Right atrium auricular region (tissue), 2 donors: Measurements from ENCODE around the gene HSFX3. TPM values are rescaled to one million over a fixed set of nuclear protein-coding genes. Genes with fewer than 3 reads are reported as not detected.
"Not testable (repeated sequence)": the region's sequence is repeated elsewhere in the genome, so short reads cannot be mapped to it uniquely, and the experiment has no call there.

Source experiments
- DNase-seq: peaks from one replicate; pipeline ENCODE4 v3.0.0-alpha.2; 2019; ENCODE audit warnings: low spot score
- H3K27ac ChIP-seq, 2 donors: fragments of 200-600 bp; sonication (generic); 1 replicate in 1 of 2; 2 replicates in 1 of 2; pipeline ENCODE4 v1.5.1; 2016 to 2019
- H3K27me3 ChIP-seq, 2 donors: fragments of 200-600 bp; sonication (generic); one replicate each; pipeline versions ENCODE4 v1.5.1 to v1.6.0; 2017 to 2019
- H3K36me3 ChIP-seq: fragments of 200-600 bp; sonication (generic); one replicate; pipeline ENCODE4 v1.5.1; 2016
- H3K4me1 ChIP-seq, 2 donors: fragments of 200-600 bp; sonication (generic); one replicate each; pipeline versions ENCODE4 v1.5.1 to v1.6.0; 2017 to 2019
- H3K4me3 ChIP-seq, 2 donors: fragments of 200-600 bp; sonication (generic); 1 replicate in 1 of 2; 2 replicates in 1 of 2; pipeline ENCODE4 v1.5.1; 2017 to 2019; ENCODE audit warnings: mild to moderate bottlenecking in 1 of 2, moderate library complexity in 1 of 2
- H3K9me3 ChIP-seq, 2 donors: fragments of 200-600 bp; sonication (generic); one replicate each; pipeline ENCODE4 v1.5.1; 2019
- CTCF ChIP-seq, 2 donors: fragments of 200-600 bp; sonication (generic); IDR thresholded peaks; one replicate each; pipeline ENCODE4 v1.5.1; 2019; ENCODE audit warnings: antibody characterized with exemption in 2 of 2
- total RNA-seq, 2 donors: library from RNA; depleted of rRNA; stranded (reverse); fragments of >200 nt; gene quantifications; one replicate each; pipeline ENCODE4 v1.1.0, GENCODE V29; 2016

The HSFX3 gene
- total RNA-seq, 2 donors from 2014 or later = not detected

GRCh38 chrX:149570668-149571067 lies 20.9 kb upstream of the HSFX3 start:
- Histone ChIP-seq H3K27me3 (no peaks in the 10 kb centered on the region), H3K4me3 (no peak overlapping the region), H3K4me1 (no peaks in the 10 kb centered on the region), H3K9me3 (no peaks in the 10 kb centered on the region), H3K27ac (no peak overlapping the region), H3K36me3 (no peaks in the 10 kb centered on the region)
- TF ChIP-seq CTCF (IDR thresholded peaks at IDR 0.05) = no peak
- no peak for DNase-seq

GRCh38 chrX:149569770-149570169 lies 20.0 kb upstream of the HSFX3 start:
- TF ChIP-seq CTCF (IDR thresholded peaks at IDR 0.05) = no peak
- H3K4me1 ChIP-seq = no peaks in the 10 kb centered on the region
- H3K9me3 ChIP-seq = no peaks in the 10 kb centered on the region
- H3K27ac ChIP-seq = no peak overlapping the region
- no peaks in the 10 kb centered on the region for H3K27me3 ChIP-seq
- no peaks in the 10 kb centered on the region for H3K36me3 ChIP-seq
- DNase-seq = no peak
- no peak overlapping the region for H3K4me3 ChIP-seq

GRCh38 chrX:149568701-149569296 lies 19.1 kb upstream of the HSFX3 start:
- H3K27ac ChIP-seq = peak overlapping the region in 1 of 2 donors; percentile 10
- H3K4me3 ChIP-seq = no peak overlapping the region
- no peaks in the 10 kb centered on the region for H3K36me3 ChIP-seq
- no peak for DNase-seq
- no peaks in the 10 kb centered on the region for H3K9me3 ChIP-seq
- TF ChIP-seq CTCF (IDR thresholded peaks at IDR 0.05) = no peak
- H3K4me1 ChIP-seq = no peaks in the 10 kb centered on the region
- no peaks in the 10 kb centered on the region for H3K27me3 ChIP-seq

GRCh38 chrX:149567621-149568417 lies 18.1 kb upstream of the HSFX3 start:
- no peak for TF ChIP-seq CTCF (IDR thresholded peaks at IDR 0.05)
- H3K4me3 ChIP-seq = no peak overlapping the region
- H3K36me3 ChIP-seq = no peaks in the 10 kb centered on the region
- DNase-seq = no peak
- no peaks in the 10 kb centered on the region for H3K27me3 ChIP-seq
- H3K9me3 ChIP-seq = no peaks in the 10 kb centered on the region
- no peak overlapping the region for H3K27ac ChIP-seq
- H3K4me1 ChIP-seq = no peaks in the 10 kb centered on the region

GRCh38 chrX:149563359-149563758 lies 13.6 kb upstream of the HSFX3 start:
- no peaks in the 10 kb centered on the region for H3K4me1 ChIP-seq

GRCh38 chrX:149555251-149555650 lies 5.5 kb upstream of the HSFX3 start:
- DNase-seq, H3K27ac ChIP-seq, H3K4me1 ChIP-seq, H3K36me3 ChIP-seq, H3K27me3 ChIP-seq, H3K4me3 ChIP-seq, H3K9me3 ChIP-seq: not testable (repeated sequence)

More at GRCh38 chrX:149563359-149563758, 13.6 kb upstream of the HSFX3 start:
- no peak for DNase-seq
- no peak overlapping the region for H3K4me3 ChIP-seq
- H3K27ac ChIP-seq = no peak overlapping the region
- no peaks in the 10 kb centered on the region for H3K27me3 ChIP-seq
- no peaks in the 10 kb centered on the region for H3K36me3 ChIP-seq
- TF ChIP-seq CTCF (IDR thresholded peaks at IDR 0.05) = no peak
- no peaks in the 10 kb centered on the region for H3K9me3 ChIP-seq

GRCh38 chrX:149551939-149552248 lies 2.2 kb upstream of the HSFX3 start:
- DNase-seq, H3K4me1 ChIP-seq: not testable (repeated sequence)

GRCh38 chrX:149551245-149551938 lies 1.7 kb upstream of the HSFX3 start:
- DNase-seq, H3K27ac ChIP-seq, H3K36me3 ChIP-seq, H3K4me1 ChIP-seq, H3K4me3 ChIP-seq, H3K9me3 ChIP-seq, H3K27me3 ChIP-seq: not testable (repeated sequence)

More at GRCh38 chrX:149551939-149552248, 2.2 kb upstream of the HSFX3 start:
- H3K36me3 ChIP-seq, H3K27ac ChIP-seq, H3K9me3 ChIP-seq, H3K4me3 ChIP-seq, H3K27me3 ChIP-seq: not testable (repeated sequence)

- H3K4me3 ChIP-seq, H3K4me1 ChIP-seq, DNase-seq, H3K36me3 ChIP-seq, H3K27me3 ChIP-seq, H3K27ac ChIP-seq, H3K9me3 ChIP-seq: not testable (repeated sequence)
Measured at GRCh38 chrX:149550454-149550853, 730 bp upstream of the HSFX3 start.
